Measurements from ENCODE around the gene NT5C3B.

Gene NT5C3B

GRCh38 chr17:41864836-41865595 lies 29.0 kb upstream of the NT5C3B start, which contains the start of gene KLHL11:
Gene KLHL11 (minus strand): TSS chr17:41865423. CDS start chr17:41865370, 53 bp downstream.
- TF ChIP-seq TAF1 (IDR thresholded peaks at IDR 0.05; ENCODE audit: low read depth) (peak; percentile 98), YY1 (IDR thresholded peaks at IDR 0.05; ENCODE audit: low read depth) (peak; percentile 96), FOXM1 (IDR thresholded peaks at IDR 0.05; ENCODE audit: borderline replicate concordance, low read depth) (no peak), ZBTB7A (IDR thresholded peaks at IDR 0.05; ENCODE audit: low read depth) (no peak), EGR1 (IDR thresholded peaks at IDR 0.05) (peak; percentile 60; the same call in 1 of the 2 replicates), EP300 (IDR thresholded peaks at IDR 0.05; ENCODE audit: borderline replicate concordance) (peak; percentile 43; the same call in 1 of the 2 replicates), NFIC (IDR thresholded peaks at IDR 0.05) (no peak), TEAD4 (IDR thresholded peaks at IDR 0.05) (peak; percentile 35; the same call in 1 of the 2 replicates)
- TF ChIP-seq, protein P1, sequence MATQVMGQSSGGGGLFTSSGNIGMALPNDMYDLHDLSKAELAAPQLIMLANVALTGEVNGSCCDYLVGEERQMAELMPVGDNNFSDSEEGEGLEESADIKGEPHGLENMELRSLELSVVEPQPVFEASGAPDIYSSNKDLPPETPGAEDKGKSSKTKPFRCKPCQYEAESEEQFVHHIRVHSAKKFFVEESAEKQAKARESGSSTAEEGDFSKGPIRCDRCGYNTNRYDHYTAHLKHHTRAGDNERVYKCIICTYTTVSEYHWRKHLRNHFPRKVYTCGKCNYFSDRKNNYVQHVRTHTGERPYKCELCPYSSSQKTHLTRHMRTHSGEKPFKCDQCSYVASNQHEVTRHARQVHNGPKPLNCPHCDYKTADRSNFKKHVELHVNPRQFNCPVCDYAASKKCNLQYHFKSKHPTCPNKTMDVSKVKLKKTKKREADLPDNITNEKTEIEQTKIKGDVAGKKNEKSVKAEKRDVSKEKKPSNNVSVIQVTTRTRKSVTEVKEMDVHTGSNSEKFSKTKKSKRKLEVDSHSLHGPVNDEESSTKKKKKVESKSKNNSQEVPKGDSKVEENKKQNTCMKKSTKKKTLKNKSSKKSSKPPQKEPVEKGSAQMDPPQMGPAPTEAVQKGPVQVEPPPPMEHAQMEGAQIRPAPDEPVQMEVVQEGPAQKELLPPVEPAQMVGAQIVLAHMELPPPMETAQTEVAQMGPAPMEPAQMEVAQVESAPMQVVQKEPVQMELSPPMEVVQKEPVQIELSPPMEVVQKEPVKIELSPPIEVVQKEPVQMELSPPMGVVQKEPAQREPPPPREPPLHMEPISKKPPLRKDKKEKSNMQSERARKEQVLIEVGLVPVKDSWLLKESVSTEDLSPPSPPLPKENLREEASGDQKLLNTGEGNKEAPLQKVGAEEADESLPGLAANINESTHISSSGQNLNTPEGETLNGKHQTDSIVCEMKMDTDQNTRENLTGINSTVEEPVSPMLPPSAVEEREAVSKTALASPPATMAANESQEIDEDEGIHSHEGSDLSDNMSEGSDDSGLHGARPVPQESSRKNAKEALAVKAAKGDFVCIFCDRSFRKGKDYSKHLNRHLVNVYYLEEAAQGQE (IDR thresholded peaks at IDR 0.05; ENCODE audit: low read depth), result no peak
- TF ChIP-seq, protein P2, sequence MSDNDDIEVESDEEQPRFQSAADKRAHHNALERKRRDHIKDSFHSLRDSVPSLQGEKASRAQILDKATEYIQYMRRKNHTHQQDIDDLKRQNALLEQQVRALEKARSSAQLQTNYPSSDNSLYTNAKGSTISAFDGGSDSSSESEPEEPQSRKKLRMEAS (IDR thresholded peaks at IDR 0.05), result peak; percentile 86

DNA sequence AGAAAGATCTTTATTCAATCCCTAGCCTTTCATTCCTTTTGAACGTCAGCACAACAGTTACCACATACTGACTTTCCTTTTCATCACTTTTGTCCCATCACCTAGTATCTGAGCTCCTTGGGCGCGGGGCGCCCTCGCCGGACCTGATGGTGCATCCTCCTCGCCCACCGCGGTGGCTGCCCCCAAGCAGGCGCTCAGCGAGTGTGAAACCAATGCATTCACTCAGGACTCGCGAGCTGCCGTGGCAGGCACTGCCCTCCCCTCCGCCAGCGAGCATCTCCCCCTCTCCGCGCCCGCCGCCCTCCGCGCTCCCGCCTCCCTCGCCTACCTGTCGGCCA lies 28.4 kb upstream of the NT5C3B start:
- TF ChIP-seq FOXM1 (IDR thresholded peaks at IDR 0.05; ENCODE audit: borderline replicate concordance, low read depth), result no peak
- TF ChIP-seq ZBTB7A (IDR thresholded peaks at IDR 0.05; ENCODE audit: low read depth), result no peak
- no peak for TF ChIP-seq CEBPB (IDR thresholded peaks at IDR 0.05)
- TF ChIP-seq TAF1 (IDR thresholded peaks at IDR 0.05; ENCODE audit: low read depth), result no peak
- TF ChIP-seq RAD21 (IDR thresholded peaks at IDR 0.05; ENCODE audit: low read depth), result no peak
- TF ChIP-seq YY1 (IDR thresholded peaks at IDR 0.05; ENCODE audit: low read depth), result no peak
- no peak for TF ChIP-seq CREB1 (IDR thresholded peaks at IDR 0.05; ENCODE audit: low read depth)
- TF ChIP-seq, protein P2 (IDR thresholded peaks at IDR 0.05), result no peak

DNA sequence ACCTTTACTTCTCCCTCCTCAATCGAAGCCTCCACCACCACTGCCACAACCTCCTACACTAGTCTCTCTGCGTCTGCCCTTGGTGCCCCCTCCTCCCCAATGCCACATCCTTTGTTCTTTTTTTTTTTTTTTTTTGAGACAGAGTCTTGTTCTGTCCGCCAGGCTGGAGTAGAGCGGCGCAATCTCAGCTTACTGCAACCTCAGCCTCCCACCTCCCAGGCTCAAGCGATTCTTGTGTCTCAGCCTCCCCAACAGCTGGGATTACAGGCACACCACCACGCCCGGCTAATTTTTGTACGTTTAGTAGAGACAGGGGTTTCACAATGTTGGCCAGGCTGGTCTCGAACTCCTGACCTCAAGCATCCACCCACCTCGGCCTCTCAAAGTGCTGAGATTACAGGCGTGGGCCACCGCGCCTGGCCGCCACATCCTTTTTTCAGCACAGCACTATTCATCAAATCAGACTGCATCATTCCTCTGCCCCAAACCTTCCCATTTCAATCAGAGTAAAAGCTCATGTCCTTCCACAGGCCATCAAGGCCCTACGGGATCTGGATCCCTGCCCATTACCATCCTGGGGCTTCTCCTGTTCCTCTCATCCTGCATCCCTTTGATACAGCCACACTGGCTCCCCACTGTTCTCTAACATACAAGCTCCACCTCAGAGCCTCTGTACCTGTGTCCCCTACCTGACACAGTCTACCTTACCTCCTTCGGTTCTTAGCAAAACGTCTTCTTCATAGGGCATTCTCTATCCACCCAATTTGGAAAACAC lies 27.2 kb upstream of the NT5C3B start:
- TF ChIP-seq CEBPB (IDR thresholded peaks at IDR 0.05) (no peak), RAD21 (IDR thresholded peaks at IDR 0.05; ENCODE audit: low read depth) (no peak), CREB1 (IDR thresholded peaks at IDR 0.05; ENCODE audit: low read depth) (no peak), NFIC (IDR thresholded peaks at IDR 0.05) (no peak), TCF12 (IDR thresholded peaks at IDR 0.05; ENCODE audit: low read depth) (no peak), TEAD4 (IDR thresholded peaks at IDR 0.05) (no peak), USF1 (IDR thresholded peaks at IDR 0.05) (no peak), EGR1 (IDR thresholded peaks at IDR 0.05) (no peak)
- TF ChIP-seq, protein P2 (IDR thresholded peaks at IDR 0.05), result no peak

DNA sequence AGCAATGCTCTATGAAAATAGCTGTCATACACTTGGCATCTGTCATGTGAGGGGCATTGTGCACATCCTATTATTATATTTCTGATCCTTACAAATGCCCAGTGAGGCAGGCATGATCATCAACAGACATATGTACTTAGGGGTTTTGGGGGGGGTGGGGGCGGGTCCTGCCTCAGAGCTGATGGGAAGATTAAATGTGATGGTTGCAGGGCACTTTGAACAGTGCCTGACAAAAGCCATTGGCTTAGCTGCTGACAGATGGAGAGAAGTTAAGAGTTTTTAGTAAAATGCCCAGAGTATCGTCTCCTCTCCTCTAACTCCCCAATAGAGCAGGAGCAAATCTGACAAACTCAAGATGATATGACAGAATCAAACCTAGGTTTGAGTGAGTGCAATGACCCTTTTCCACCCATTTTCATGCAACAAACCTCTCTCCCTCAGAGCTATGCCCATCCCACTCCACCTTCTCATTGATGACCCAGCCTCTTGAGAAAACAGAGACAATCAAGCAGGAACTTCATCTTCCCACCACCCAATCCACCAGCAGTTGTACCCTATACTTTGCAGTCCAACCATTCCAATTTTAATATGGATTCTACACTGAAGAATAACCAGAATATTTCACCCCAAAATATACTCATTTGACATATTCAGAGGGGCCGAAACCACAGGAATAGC lies 24.4 kb upstream of the NT5C3B start:
- TF ChIP-seq TCF12 (IDR thresholded peaks at IDR 0.05; ENCODE audit: low read depth) (no peak), EP300 (IDR thresholded peaks at IDR 0.05; ENCODE audit: borderline replicate concordance) (no peak), YY1 (IDR thresholded peaks at IDR 0.05; ENCODE audit: low read depth) (no peak), TEAD4 (IDR thresholded peaks at IDR 0.05) (no peak)
- TF ChIP-seq, protein P2 (IDR thresholded peaks at IDR 0.05), result no peak

- TF ChIP-seq YY1 (IDR thresholded peaks at IDR 0.05; ENCODE audit: low read depth), result no peak
- no peak for TF ChIP-seq CEBPB (IDR thresholded peaks at IDR 0.05)
- no peak for TF ChIP-seq FOXM1 (IDR thresholded peaks at IDR 0.05; ENCODE audit: borderline replicate concordance, low read depth)
- TF ChIP-seq NFIC (IDR thresholded peaks at IDR 0.05), result no peak
- TF ChIP-seq, protein P2 (IDR thresholded peaks at IDR 0.05), result no peak
- no peak for TF ChIP-seq CREB1 (IDR thresholded peaks at IDR 0.05; ENCODE audit: low read depth)
- TF ChIP-seq EGR1 (IDR thresholded peaks at IDR 0.05), result no peak
- TF ChIP-seq TAF1 (IDR thresholded peaks at IDR 0.05; ENCODE audit: low read depth), result no peak
- no peak for TF ChIP-seq RAD21 (IDR thresholded peaks at IDR 0.05; ENCODE audit: low read depth)
- TF ChIP-seq ZBTB7A (IDR thresholded peaks at IDR 0.05; ENCODE audit: low read depth), result no peak
These were observed 13.4 kb upstream of the NT5C3B start for GRCh38 chr17:41849251-41849990.

- TF ChIP-seq RAD21 (IDR thresholded peaks at IDR 0.05; ENCODE audit: low read depth) (no peak), USF1 (IDR thresholded peaks at IDR 0.05) (no peak), TCF12 (IDR thresholded peaks at IDR 0.05; ENCODE audit: low read depth) (no peak), TEAD4 (IDR thresholded peaks at IDR 0.05) (no peak), ZBTB7A (IDR thresholded peaks at IDR 0.05; ENCODE audit: low read depth) (no peak), CEBPB (IDR thresholded peaks at IDR 0.05) (no peak), EP300 (IDR thresholded peaks at IDR 0.05; ENCODE audit: borderline replicate concordance) (no peak), NFIC (IDR thresholded peaks at IDR 0.05) (no peak), EGR1 (IDR thresholded peaks at IDR 0.05) (no peak), YY1 (IDR thresholded peaks at IDR 0.05; ENCODE audit: low read depth) (no peak), FOXM1 (IDR thresholded peaks at IDR 0.05; ENCODE audit: borderline replicate concordance, low read depth) (no peak), TAF1 (IDR thresholded peaks at IDR 0.05; ENCODE audit: low read depth) (no peak), CREB1 (IDR thresholded peaks at IDR 0.05; ENCODE audit: low read depth) (no peak)
- TF ChIP-seq, protein P1 (IDR thresholded peaks at IDR 0.05; ENCODE audit: low read depth), result no peak
- TF ChIP-seq, protein P2 (IDR thresholded peaks at IDR 0.05), result no peak
These were observed 12.8 kb upstream of the NT5C3B start for GRCh38 chr17:41848788-41849187.

All from Ishikawa (cell line).